H1 (cell line): ENCODE results near the gene EFHC1. TPM values are rescaled to one million over a fixed set of nuclear protein-coding genes. Genes with fewer than 3 reads are reported as not detected.

Experiments
- CBX5 ChIP-seq: fragments of 300-800, 300-1000 bp; sonication (generic); IDR thresholded peaks from 2 replicates; pipeline ENCODE4 v1.7.1; 2016; ENCODE audit warnings: antibody characterized with exemption, low read length, low read depth
- CEBPB ChIP-seq: IDR thresholded peaks from 2 replicates; pipeline ENCODE4 v1.6.1; 2012; ENCODE audit warnings: low read depth, low read length
- EP300 ChIP-seq, 2 experiments: IDR thresholded peaks; 1 replicate in 1 of 2; 2 replicates in 1 of 2; pipeline ENCODE4 v1.6.1; 2011 to 2012; ENCODE audit warnings: low read depth in 2 of 2, low read length in 2 of 2, mild to moderate bottlenecking in 2 of 2, borderline replicate concordance in 1 of 2, inconsistent platforms in 1 of 2, moderate library complexity in 1 of 2
- EZH2 ChIP-seq: fragments of 200-600 bp; sonication (generic); IDR thresholded peaks from 2 replicates; pipeline ENCODE4 v1.7.1; 2012; ENCODE audit warnings: low read depth, mild to moderate bottlenecking, moderate library complexity, low read length, inconsistent platforms; ENCODE audit not compliant: severe bottlenecking
- NANOG ChIP-seq: IDR thresholded peaks from 2 replicates; pipeline ENCODE4 v1.6.1; 2011; ENCODE audit warnings: low read length, low read depth, mild to moderate bottlenecking, inconsistent platforms; ENCODE audit not compliant: insufficient read depth, poor library complexity, severe bottlenecking
- RBBP5 ChIP-seq: IDR thresholded peaks from 2 replicates; pipeline ENCODE4 v1.7.1; 2012; ENCODE audit warnings: low read depth, mild to moderate bottlenecking, inconsistent platforms, low read length, moderate library complexity, borderline replicate concordance
- RNF2 ChIP-seq: fragments of 200-900, 300-1000 bp; sonication (generic); IDR thresholded peaks from 2 replicates; pipeline ENCODE4 v1.7.1; 2016; ENCODE audit warnings: borderline replicate concordance, low read depth, mild to moderate bottlenecking, antibody characterized with exemption, low read length; ENCODE audit not compliant: poor library complexity, severe bottlenecking; ENCODE audit errors: missing control alignments
- polyA plus RNA-seq, 7 experiments: library from polyadenylated mRNA; depleted of rRNA in 3 of 7; stranded (reverse) in 5 of 7; unstranded in 2 of 7; fragments of >200 nt in 5 of 7; fragments of 200-250 nt in 2 of 7; gene quantifications; 1 replicate in 5 of 7; 2 replicates in 1 of 7; 4 replicates in 1 of 7; pipeline versions ENCODE4 v1.2.1 to v1.2.3, GENCODE V29; 2011 to 2013; ENCODE audit warnings: missing spikeins in 2 of 7, mixed read lengths in 2 of 7
- total RNA-seq: library from RNA; stranded (reverse); fragmentation: NEBNext Ultra II Directional; extraction: Animal tissue kit (Norgen Biotek cat#: 25700); gene quantifications from 2 replicates; pipeline ENCODE4 v1.2.1, GENCODE V29; 2021
- TF ChIP-seq, protein P1 (sequence below): fragments of 300-600 bp; sonication (generic); IDR thresholded peaks from 2 replicates; pipeline ENCODE4 v1.7.1; 2012; ENCODE audit warnings: low read length, moderate library complexity, mild to moderate bottlenecking, inconsistent platforms; ENCODE audit not compliant: insufficient replicate concordance

EFHC1 gene
- total and polyA plus RNA-seq, 2 of the 8 experiments (the other 6 are each of a cell fraction or from before 2014, with no cell fraction given): 10.5 to 16.4 TPM

DNA sequence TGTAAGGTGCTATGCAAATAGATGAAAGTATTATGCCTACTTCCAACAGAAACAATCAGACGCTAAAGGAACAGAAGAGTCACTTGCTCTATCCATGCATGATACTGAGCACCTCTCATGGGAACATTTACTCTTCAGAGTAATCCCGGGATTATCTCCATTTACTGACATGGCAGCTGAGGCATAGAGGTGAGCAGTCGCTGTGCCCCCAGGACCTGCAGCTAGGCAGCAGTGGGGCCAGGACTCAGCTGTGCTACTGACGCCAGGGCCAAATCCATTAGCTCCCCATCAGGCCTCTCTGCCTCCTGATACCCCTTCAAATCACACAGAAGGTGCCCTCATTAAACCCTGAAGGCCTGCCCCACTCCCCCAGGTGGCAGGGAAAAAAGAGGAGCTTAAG, 104.8 kb downstream of the EFHC1 start (continued):
- TF ChIP-seq, protein P1, sequence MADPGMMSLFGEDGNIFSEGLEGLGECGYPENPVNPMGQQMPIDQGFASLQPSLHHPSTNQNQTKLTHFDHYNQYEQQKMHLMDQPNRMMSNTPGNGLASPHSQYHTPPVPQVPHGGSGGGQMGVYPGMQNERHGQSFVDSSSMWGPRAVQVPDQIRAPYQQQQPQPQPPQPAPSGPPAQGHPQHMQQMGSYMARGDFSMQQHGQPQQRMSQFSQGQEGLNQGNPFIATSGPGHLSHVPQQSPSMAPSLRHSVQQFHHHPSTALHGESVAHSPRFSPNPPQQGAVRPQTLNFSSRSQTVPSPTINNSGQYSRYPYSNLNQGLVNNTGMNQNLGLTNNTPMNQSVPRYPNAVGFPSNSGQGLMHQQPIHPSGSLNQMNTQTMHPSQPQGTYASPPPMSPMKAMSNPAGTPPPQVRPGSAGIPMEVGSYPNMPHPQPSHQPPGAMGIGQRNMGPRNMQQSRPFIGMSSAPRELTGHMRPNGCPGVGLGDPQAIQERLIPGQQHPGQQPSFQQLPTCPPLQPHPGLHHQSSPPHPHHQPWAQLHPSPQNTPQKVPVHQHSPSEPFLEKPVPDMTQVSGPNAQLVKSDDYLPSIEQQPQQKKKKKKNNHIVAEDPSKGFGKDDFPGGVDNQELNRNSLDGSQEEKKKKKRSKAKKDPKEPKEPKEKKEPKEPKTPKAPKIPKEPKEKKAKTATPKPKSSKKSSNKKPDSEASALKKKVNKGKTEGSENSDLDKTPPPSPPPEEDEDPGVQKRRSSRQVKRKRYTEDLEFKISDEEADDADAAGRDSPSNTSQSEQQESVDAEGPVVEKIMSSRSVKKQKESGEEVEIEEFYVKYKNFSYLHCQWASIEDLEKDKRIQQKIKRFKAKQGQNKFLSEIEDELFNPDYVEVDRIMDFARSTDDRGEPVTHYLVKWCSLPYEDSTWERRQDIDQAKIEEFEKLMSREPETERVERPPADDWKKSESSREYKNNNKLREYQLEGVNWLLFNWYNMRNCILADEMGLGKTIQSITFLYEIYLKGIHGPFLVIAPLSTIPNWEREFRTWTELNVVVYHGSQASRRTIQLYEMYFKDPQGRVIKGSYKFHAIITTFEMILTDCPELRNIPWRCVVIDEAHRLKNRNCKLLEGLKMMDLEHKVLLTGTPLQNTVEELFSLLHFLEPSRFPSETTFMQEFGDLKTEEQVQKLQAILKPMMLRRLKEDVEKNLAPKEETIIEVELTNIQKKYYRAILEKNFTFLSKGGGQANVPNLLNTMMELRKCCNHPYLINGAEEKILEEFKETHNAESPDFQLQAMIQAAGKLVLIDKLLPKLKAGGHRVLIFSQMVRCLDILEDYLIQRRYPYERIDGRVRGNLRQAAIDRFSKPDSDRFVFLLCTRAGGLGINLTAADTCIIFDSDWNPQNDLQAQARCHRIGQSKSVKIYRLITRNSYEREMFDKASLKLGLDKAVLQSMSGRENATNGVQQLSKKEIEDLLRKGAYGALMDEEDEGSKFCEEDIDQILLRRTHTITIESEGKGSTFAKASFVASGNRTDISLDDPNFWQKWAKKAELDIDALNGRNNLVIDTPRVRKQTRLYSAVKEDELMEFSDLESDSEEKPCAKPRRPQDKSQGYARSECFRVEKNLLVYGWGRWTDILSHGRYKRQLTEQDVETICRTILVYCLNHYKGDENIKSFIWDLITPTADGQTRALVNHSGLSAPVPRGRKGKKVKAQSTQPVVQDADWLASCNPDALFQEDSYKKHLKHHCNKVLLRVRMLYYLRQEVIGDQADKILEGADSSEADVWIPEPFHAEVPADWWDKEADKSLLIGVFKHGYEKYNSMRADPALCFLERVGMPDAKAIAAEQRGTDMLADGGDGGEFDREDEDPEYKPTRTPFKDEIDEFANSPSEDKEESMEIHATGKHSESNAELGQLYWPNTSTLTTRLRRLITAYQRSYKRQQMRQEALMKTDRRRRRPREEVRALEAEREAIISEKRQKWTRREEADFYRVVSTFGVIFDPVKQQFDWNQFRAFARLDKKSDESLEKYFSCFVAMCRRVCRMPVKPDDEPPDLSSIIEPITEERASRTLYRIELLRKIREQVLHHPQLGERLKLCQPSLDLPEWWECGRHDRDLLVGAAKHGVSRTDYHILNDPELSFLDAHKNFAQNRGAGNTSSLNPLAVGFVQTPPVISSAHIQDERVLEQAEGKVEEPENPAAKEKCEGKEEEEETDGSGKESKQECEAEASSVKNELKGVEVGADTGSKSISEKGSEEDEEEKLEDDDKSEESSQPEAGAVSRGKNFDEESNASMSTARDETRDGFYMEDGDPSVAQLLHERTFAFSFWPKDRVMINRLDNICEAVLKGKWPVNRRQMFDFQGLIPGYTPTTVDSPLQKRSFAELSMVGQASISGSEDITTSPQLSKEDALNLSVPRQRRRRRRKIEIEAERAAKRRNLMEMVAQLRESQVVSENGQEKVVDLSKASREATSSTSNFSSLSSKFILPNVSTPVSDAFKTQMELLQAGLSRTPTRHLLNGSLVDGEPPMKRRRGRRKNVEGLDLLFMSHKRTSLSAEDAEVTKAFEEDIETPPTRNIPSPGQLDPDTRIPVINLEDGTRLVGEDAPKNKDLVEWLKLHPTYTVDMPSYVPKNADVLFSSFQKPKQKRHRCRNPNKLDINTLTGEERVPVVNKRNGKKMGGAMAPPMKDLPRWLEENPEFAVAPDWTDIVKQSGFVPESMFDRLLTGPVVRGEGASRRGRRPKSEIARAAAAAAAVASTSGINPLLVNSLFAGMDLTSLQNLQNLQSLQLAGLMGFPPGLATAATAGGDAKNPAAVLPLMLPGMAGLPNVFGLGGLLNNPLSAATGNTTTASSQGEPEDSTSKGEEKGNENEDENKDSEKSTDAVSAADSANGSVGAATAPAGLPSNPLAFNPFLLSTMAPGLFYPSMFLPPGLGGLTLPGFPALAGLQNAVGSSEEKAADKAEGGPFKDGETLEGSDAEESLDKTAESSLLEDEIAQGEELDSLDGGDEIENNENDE: no peak
- TF ChIP-seq RNF2 (no peak), CBX5 (no peak), RBBP5 (no peak), CEBPB (no peak), NANOG (no peak), EZH2 (no peak), EP300 (IDR thresholded peaks at IDR 0.05; ENCODE audit: borderline replicate concordance in 1 of 2, low read depth in 2 of 2, low read length in 2 of 2) (no peak)
